Measurements from ENCODE around the gene GSG1. TPM values are rescaled to one million over a fixed set of nuclear protein-coding genes. Genes with fewer than 3 reads are reported as not detected.

Gene GSG1
- total RNA-seq, 1 experiment from 2014 or later, result 0.22 TPM

- H3K9me3 ChIP-seq (ENCODE audit: control insufficient read depth, low read depth, low read length), result no peaks in the 10 kb centered on the region
- no peak for DNase-seq
- WGBS (ENCODE audit: extremely low coverage, insufficient read length, low lambda C conversion rate), result no CpG with 5 or more reads among the region's 1 CpG
Observed at GRCh38 chr12:13106666-13107065, 3.2 kb upstream of the GSG1 start.

More at GRCh38 chr12:13106666-13107065, 3.2 kb upstream of the GSG1 start:
- H3K79me2 ChIP-seq (ENCODE audit: insufficient read depth, low read length), result no peaks in the 10 kb centered on the region
- H3K23ac ChIP-seq (ENCODE audit: insufficient read length, low read depth, low read length), result no peak overlapping the region
- peaks cover 12 to 14% of the 10 kb centered on the region in 2 experiments for H3K4me1 Mint-ChIP-seq
- H3K4ac ChIP-seq (ENCODE audit: low read depth, low read length), result no peak overlapping the region
- H4K20me1 ChIP-seq (ENCODE audit: control insufficient read depth, insufficient read depth, insufficient read length), result no peaks in the 10 kb centered on the region
- peaks cover 0 to 8% (median 0%) of the 10 kb centered on the region in 3 experiments; a peak in 1 of 7 replicates for H3K36me3 Mint-ChIP-seq (ENCODE audit: insufficient read depth in 1 of 3, low read depth in 3 of 3)
- no peak overlapping the region for H2AFZ ChIP-seq (ENCODE audit: low read length)
- peaks cover 6% of the 10 kb centered on the region for H3K27me3 Mint-ChIP-seq (ENCODE audit: low read depth)
- TF ChIP-seq CTCF (conservative IDR thresholded peaks at IDR 0.05), result no peak
- H3K4me1 ChIP-seq (ENCODE audit: insufficient read depth, low read length), result no peaks in the 10 kb centered on the region
- H3K9me3 Mint-ChIP-seq, result peaks cover 8 to 10% of the 10 kb centered on the region in 2 experiments; a peak in 3 of 5 replicates
- H3K4me3 Mint-ChIP-seq, result no peak overlapping the region
- no peak overlapping the region for H3K56ac ChIP-seq (ENCODE audit: insufficient read length, low read depth, low read length)
- H2BK20ac ChIP-seq (ENCODE audit: low read depth, low read length, poor library complexity, severe bottlenecking), result no peak overlapping the region
- H3K27ac ChIP-seq (ENCODE audit: insufficient read length, low read depth, low read length), result no peak overlapping the region
- no peak overlapping the region for H4K91ac ChIP-seq (ENCODE audit: insufficient read length, low read depth, low read length)
- H2BK5ac ChIP-seq (ENCODE audit: insufficient read length, low read length), result no peak overlapping the region
- H3K23me2 ChIP-seq (ENCODE audit: insufficient read length, low read depth, low read length, poor library complexity, severe bottlenecking), result peaks cover 1% of the 10 kb centered on the region
- H3K14ac ChIP-seq (ENCODE audit: insufficient read depth, low read length), result no peak overlapping the region
- no peak overlapping the region for H2BK12ac ChIP-seq (ENCODE audit: insufficient read length, low read depth, low read length)
- H2BK120ac ChIP-seq (ENCODE audit: low read depth, low read length, poor library complexity, severe bottlenecking), result no peak overlapping the region
- H3K9ac ChIP-seq (ENCODE audit: extremely low read depth, insufficient read length, low read length), result no peak overlapping the region
- H3K4me2 ChIP-seq (ENCODE audit: insufficient read depth, insufficient read length, low read length), result no peak overlapping the region
- H2AK5ac ChIP-seq (ENCODE audit: insufficient read length, low read length), result no peak overlapping the region
- no peak overlapping the region for H3K27ac Mint-ChIP-seq
- H3T11ph ChIP-seq (ENCODE audit: low read length), result no peak overlapping the region
- H3K18ac ChIP-seq (ENCODE audit: insufficient read length, low read depth, low read length), result no peak overlapping the region
- H4K8ac ChIP-seq (replicated peaks; ENCODE audit: insufficient read length, low read depth, low read length), result no peak overlapping the region
- no peaks in the 10 kb centered on the region for H3K27me3 ChIP-seq (ENCODE audit: insufficient read depth, low read length)
- no peak overlapping the region for H4K5ac ChIP-seq (ENCODE audit: insufficient read length, low read depth, low read length)
- no peak overlapping the region for H2BK15ac ChIP-seq (ENCODE audit: low read depth, low read length)
- H3K79me1 ChIP-seq (ENCODE audit: insufficient read depth, low read depth, low read length, poor library complexity, severe bottlenecking), result no peaks in the 10 kb centered on the region
